Measurements from ENCODE around the gene ZNF319. TPM values are rescaled to one million over a fixed set of nuclear protein-coding genes. Genes with fewer than 3 reads are reported as not detected.

Gene ZNF319
- total and polyA plus RNA-seq, 2 experiments from 2014 or later, result 1.7 to 10.0 TPM

- Mint-ChIP-seq H3K9me3 (no peaks in the 10 kb centered on the region), H3K36me3 (ENCODE audit: low read depth) (peaks cover 9% of the 10 kb centered on the region; the same call in 2 of the 3 replicates), H3K4me1 (peaks cover 57% of the 10 kb centered on the region), H3K4me3 (peak within 1 kb of the TSS; percentile 85), H3K27ac (peak within 1 kb of the TSS; percentile 89), H3K27me3 (ENCODE audit: insufficient read depth, low read depth, poor library complexity) (peaks cover 12% of the 10 kb centered on the region)
- Histone ChIP-seq H3K36me3 (ENCODE audit: insufficient read depth) (no peaks in the 10 kb centered on the region; the same call in 1 of the 2 replicates), H3K27ac (ENCODE audit: low read depth) (peak within 1 kb of the TSS; percentile 76; the same call in 1 of the 2 replicates), H3K79me2 (replicated peaks; ENCODE audit: insufficient read depth) (peaks cover 35% of the 10 kb centered on the region), H3K27me3 (ENCODE audit: insufficient read depth) (peaks cover 5% of the 10 kb centered on the region; the same call in 1 of the 2 replicates), H3F3A (replicated peaks; ENCODE audit: low read depth) (peaks cover 7% of the 10 kb centered on the region; the same call in 1 of the 2 replicates), H3K4me2 (peak within 1 kb of the TSS; percentile 94), H3K9me2 (ENCODE audit: insufficient read depth) (no peaks in the 10 kb centered on the region), H3K4me1 (ENCODE audit: insufficient read depth) (peaks cover 45% of the 10 kb centered on the region), H4K20me1 (replicated peaks; ENCODE audit: insufficient read depth) (peaks cover 2% of the 10 kb centered on the region; the same call in 1 of the 2 replicates), H3K4me3 (peak within 1 kb of the TSS; percentile 96), H2AFZ (peak within 1 kb of the TSS; percentile 82)
- TF ChIP-seq POLR2AphosphoS5 (IDR thresholded peaks at IDR 0.05; ENCODE audit: low read depth) (peak; percentile 55), CREB1 (CRISPR knock-in tag; IDR thresholded peaks at IDR 0.05; ENCODE audit: low read depth) (peak; percentile 73), ZNF462 (CRISPR knock-in tag; IDR thresholded peaks at IDR 0.05) (no peak)
- peak; percentile 44 for ATAC-seq
- DNase-seq (ENCODE audit: low spot score), result peak; percentile 99
These were observed 25.1 kb upstream of the ZNF319 start, which contains the start of gene MMP15 for GRCh38 chr16:58025351-58026138. MMP15 (plus strand) TSS chr16:58025754; CDS start chr16:58026351, 597 bp downstream.
